HG03039 (cell line): ENCODE measurements around the gene DEXI.

Experiments used
- ATAC-seq: cut with Tn5 transposase; IDR thresholded peaks from one replicate; pipeline ENCODE4 v1.9.1; 2021; ENCODE audit warnings: mild to moderate bottlenecking, moderate library complexity; ENCODE audit not compliant: unreplicated experiment

DEXI gene

DNA sequence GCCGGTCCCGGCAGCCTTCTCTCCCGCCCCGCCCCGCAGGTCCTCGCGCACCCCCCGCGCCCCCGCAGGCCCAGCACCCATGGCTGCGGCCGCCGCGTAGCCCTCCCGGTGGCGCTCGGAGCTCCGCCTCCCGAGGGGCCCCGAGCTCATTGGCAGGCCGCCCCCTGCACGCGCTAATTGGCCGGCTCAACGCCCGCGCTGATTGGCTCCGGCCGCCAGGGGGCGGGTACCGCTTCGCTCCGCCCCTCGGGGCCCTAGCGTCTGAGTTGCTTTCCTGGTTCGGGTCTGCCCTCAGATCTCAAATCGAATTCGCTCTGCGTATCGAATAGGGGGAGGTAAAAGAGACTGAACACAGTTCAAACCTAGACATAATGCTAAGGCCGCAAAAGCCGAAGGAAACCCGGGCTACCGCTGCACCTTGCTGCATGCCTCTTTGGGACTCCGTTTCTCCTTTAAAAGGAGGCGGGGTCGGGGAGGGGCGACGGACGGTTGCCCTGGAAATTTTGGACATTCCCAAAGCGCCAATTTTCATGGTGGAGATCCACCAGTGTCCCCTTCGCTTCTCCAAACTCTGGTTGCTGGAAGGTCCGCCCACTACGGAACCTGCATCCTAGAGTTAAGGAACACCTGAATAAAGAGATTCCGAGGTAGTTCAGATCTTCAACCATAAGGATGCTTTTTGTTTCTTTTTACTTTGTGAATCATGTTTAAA, at the start of gene DEXI:
Gene DEXI (minus strand): TSS at position 117 of the 712 bp plus-strand sequence. CDS start 463 bp downstream, outside the sequence.
- peak; percentile 69 for ATAC-seq

DNA sequence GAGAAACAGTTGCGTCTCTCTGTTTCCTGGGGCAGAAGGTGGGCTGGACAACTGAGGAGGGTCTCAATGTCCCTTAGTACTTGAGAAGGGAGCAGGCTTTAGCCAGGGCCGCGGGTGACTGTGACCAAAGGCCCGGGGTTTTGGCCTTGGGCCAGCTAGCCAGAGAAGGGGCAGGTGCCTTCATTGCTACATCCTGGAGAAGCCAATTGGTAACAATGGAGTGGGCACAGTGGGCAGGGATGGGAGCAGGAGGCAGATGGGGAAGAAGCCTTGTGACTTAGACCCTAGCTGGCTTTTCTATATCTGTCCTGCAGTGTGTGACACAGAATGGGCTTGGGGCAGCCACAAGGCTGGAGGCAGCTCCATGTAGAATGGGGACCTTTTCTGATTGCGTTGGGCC, 48.1 kb upstream of the DEXI start:
- no peak for ATAC-seq

DNA sequence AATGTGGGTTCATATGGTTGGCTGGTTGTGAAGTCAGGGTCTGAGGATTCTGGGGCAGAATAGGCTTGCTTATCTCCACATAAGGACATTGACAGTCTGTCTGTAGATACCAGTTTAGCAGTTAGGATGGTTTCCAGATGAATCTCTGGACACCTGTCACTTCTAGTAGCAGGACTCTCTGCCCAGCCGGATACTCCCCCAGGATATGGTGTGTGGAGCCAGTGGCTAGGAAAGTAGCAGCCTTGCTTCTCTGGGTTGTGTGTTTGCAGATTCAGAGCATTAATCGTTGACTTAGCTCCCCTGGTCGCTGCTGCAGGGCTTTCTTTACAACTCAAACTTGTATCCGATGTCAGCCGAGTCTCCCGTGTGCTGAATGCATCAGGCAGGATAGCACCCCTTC, 47.3 kb upstream of the DEXI start:
- ATAC-seq, result no peak

DNA sequence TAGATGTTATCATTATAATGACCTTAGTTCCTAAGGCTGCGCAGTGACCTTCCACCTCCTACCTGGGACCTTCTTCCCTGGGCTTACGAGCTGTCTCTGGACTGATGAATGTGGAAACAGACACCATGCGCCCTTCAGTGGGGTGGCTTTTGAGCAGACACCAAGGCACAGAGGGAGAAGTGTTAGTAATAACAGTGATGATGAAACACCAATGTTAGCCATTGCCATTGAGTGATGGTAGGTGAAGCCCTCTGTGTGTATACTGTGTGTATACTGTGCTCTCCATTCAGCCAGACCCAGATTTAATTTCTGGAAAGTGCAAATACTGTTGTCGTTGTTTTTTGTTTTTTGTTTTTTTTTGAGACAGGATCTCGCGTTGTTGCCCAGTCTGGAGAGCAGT, 46.6 kb upstream of the DEXI start:
- ATAC-seq, result no peak

DNA sequence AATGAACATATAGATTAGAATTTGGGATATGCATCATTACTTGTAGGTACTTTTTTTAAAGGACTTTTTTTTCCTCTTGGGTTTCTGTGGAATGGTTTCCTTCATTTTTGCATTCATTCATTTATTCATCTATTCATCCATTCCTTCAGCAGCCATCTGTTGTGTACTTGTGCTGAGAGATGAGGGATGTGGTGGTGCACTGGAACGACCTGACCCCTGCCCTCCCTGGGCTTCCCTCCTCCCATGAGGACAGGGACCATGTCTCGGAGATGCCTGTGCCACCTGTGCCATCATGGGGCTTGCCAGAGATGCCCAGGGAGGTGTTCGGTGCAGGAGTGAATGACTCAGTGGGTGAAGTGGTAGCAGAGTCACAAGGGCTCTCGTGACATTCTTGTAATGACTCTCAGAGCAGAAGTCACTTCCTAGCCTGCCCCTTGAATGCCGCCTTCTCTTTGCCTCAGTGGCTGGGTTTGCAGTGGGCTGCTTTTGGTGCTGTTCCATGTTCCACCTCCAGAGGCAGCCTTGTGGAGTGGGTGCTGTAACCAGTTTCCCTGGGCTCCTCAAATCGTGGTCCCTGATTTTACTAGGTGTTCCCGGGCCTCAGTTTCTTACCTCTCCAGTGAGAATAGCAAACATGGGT, 46.0 kb upstream of the DEXI start:
- ATAC-seq, result peak; percentile 47

DNA sequence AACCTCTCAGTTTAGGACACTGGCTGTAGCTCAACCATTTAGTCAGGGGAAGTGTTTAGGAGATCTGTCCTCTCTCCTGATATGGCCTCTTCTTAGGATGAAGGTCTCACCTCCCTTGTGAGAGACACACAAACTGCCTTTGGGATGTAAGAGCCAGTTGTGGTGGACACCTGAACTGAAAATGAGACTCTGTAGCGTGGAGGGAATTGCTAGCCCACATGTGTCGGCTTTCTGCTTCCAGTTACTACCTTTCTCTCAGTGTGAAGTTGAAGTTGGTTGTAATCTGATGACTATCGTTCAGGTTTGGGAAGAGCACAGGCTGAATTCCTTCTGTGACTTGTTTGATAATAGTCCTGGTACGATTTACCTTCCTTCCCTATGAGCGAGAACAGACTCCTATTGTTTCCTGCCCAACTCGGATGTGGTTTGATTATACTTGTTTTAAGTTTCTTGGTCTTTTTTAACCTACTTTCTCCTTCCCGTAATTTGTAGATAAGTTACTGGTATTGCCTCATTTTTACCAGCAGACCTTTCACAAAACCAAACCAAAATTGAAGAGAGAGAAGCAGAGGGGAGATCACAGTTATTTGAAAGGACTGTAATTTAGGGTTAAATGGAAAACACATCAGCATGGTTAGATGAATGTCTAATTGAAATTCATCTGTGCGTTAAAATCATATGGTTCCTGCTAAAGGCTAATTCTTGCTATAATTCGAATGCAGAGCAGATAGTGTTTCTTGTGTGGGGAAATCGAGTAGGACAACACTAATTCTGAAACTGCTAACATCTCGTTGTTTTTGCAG, 45.3 kb upstream of the DEXI start:
- no peak for ATAC-seq

DNA sequence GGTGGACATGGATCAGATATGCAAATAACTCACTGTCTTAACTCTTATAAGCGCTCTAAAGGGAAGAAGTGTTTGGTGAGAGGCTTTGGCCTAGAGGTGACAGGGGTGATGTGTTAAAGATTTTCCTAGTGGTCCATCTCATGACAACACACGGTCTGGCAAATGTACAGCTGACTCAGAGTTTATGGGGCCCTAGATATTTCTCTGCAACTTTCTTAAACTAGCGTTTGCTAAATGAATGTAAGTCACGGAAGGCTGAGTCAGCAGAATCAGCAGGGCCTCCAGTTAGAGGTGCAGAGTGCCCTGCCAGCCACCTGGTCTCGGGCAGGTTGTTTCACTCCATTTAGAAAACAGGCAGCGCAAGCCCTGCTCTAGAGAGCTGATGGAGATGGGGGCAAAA, 42.2 kb upstream of the DEXI start:
- ATAC-seq, result no peak

DNA sequence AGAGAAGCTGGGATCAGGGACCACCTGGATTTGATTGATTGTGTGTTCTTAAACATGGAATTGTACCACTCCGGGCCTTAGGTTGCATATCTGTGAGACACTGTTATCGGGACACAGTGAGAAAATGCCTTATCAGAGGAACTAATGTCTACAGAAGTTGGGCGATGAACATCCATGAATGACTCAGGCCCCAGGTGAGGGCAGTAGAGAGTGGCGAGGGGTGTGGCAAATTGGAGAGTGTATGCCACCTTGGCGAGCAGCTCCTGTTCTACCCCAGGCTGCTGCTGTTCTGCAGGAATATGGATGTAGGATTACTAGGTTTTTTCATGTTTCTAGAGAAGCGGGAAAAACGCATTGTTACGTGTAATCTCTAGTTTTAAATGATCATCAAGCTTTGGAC, 40.9 kb upstream of the DEXI start:
- no peak for ATAC-seq

DNA sequence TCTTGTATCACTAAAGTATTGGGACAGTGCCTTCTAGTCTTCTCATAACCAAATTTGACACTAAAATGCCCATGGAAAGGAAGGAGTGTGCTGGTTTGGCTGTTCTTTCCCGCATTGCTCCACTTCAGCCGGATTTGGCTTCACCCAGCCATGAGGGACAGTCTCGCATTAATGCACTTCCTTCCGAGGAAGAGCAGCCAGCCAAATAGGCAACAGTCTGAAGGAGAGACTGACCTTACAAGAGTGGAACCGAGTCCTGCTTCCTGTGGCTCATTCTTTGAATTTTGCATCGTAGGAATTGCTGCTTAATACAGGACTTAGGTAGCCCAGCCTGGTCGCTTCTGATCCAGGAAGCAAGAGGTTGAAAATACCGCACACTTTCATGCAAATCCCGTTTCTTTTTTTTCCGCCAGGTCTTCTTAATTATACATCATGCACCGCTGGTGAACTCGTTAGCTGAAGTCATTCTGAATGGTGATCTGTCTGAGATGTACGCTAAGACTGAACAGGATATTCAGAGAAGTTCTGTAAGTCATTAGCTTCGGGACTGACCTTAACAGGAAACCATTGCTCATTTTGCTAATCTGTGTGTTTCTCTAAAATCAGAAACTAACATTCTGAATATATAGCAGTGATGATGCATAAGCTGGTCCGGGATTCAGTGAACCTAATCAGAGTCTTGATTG, 40.3 kb upstream of the DEXI start:
- ATAC-seq, result no peak

DNA sequence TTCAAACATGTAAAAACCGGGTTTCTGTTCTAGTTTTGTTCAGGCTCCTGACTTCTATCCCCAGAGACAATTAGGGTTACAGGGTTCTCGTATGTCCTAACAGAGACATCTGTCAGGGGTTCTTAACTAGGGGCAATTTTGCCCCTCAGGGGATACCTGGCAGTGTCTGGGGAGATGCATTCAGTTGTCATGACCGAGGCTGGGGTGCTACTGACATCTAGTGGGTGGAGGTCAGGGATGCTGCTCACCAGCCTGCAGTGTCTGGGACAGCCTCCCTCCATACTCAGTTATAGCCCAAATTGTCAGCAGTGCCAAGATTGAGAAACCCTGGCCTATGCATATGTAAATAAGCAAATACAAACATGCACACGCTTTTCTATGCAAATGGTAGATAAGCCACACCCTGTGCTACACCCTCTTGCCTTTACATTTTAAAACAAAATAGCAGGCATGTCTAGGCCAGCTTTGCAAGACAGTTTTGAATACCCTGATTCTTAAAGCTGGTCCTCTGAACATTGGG, 39.5 kb upstream of the DEXI start:
- peak; percentile 53 for ATAC-seq

DNA sequence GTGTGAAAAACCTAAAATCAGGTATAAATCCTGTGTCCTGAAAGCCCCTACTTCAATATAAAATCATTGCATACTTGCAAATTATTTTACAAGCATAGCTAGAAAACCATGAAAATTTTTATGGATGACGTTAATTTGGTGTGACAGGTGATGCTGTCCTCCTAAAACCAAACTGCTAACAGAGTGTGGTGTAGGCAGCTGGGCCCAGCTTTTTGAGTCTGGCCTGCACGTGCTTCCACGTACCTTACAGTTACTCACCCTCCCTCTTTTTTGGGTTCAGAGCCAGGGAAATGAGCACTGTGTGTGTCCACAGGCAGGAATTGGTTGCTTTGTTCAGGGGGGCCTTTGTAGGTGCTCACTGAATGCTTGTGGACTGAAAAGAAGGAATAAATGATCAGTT, 38.5 kb upstream of the DEXI start:
- ATAC-seq, result no peak

DNA sequence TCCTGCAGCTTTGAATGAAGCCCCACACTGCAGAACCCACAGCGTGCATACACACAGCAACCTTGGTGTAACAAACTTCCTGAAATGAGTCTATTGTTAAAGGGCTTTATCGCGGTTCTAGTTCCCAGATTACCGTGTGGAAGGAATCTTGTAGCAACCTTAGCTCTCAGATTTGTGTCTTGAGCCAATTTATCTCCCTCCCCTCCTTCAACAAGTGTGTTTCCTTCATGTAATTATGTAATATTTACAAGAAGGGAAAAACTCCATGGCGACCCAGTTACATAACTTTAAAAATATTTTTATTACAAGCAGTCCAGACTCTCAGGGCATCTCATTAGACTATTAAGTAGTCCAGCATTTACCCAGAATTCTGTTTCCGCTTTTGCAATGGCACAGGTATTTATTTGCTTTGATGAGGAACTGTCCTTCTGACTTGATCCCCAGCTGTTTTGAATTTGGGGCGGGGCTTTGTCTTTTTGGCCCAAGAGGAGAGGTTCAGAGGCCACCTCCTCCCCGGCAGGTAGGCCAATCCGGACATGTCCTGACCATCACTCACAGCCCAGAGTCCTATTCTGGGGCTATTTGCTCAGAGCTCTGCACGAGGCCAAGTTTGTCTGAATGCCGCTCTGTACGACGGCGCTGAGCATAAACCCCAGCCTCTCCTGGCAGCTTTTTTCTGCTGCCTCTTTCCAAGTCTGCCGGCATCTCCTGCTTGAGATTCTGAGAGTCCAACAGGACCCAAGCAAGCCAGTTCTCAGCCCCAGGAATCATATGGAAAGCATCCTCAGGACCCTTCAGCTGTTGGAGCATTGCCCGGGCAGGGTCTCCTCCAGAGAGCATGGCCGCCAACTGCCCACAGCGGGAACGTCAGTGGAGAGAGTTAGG, 37.7 kb upstream of the DEXI start:
- ATAC-seq, result no peak

DNA sequence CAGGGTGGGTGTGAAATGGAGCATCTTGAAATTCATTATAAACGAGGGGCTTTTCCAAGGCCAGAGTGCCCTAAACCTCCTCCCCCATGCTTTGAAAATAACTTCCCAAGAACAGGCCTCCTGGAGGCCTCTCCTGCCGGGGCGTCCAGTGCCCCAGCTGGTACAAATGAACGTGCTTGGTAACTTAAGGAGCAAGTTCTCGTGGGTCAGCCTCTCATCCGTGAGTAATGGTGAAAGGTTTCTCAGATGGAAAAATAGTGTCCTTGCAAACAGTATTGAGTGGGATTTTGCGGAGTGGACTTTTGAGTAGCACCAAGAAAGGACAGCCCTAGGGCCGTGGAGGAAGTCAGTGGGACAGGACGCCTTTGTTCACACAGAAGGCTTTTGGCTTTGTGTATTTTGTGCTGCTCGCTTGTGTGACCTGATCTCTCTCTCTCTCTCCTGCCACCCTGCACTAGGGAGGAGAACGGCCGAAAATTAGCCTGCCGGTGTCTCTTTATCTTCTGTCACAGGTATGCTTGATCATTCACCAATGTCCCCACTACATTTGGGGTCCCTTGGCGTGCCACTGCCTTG, 36.7 kb upstream of the DEXI start:
- no peak for ATAC-seq

DNA sequence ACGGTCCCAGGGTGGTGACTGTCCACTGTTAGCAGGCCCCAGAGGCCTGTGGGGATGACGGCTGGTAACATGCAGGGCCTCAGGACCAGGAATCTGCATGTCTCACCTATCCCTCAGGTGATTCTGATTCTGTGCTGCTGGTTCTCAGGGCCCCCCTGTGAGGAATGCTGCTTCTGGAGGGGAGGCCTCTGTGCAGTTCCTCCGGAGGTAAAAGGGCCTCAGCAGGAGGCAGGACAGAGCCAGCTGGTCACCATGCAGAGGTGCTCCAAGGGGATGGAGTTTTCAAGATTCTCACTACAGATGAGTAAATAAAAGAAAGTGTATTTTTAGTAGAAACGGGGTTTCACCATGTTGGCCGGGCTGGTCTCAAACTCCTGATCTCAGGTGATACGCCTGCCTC, 35.9 kb upstream of the DEXI start:
- ATAC-seq, result no peak

DNA sequence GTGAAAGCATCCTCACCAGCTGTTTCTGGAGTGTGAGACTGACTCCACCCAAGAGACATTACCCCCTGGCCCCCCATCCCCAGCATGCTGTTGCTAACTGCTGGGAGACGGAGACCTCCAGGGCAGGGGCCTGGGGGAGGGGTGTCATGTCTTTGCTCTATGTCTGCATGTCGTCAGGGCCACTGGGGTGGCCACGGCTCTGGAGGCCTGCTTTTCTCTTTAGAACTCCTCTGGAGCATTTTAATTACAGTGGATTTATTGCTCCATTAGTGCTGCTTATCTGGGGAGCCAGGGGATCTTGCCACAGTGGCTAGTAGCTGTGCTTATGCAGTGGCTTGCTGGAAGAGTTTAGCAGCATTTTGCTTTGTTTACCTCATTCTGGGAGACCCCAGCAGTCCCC, 34.4 kb upstream of the DEXI start:
- ATAC-seq, result no peak

DNA sequence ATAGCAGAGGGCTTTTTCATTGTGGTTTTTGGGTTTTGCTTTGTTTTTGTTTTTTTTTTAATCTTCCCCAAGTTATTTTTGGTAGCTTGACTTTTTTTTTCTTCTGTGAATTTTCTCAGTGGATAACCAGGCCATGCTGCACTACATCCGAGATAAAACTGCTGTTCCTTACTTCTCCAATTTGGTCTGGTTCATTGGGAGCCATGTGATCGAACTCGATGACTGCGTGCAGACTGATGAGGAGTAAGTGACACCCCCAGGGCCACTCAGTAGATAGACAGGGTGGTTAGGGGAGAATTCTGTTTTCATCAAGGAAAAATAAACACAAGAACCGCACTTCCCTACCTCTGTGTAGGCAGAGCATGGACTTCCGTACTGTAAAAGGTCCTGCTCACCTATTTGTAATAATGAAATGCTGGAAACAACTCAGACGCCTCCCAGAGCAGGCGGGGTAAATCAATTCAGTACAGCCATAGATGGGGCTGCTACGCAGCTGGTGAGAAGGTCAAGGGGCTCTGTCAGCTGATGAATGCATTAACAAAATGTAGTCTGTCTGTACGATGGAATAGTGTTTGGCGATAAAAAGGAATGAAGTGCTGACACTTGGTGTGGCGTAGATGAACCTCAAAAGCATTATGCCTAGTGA, 30.7 kb upstream of the DEXI start:
- ATAC-seq, result no peak

DNA sequence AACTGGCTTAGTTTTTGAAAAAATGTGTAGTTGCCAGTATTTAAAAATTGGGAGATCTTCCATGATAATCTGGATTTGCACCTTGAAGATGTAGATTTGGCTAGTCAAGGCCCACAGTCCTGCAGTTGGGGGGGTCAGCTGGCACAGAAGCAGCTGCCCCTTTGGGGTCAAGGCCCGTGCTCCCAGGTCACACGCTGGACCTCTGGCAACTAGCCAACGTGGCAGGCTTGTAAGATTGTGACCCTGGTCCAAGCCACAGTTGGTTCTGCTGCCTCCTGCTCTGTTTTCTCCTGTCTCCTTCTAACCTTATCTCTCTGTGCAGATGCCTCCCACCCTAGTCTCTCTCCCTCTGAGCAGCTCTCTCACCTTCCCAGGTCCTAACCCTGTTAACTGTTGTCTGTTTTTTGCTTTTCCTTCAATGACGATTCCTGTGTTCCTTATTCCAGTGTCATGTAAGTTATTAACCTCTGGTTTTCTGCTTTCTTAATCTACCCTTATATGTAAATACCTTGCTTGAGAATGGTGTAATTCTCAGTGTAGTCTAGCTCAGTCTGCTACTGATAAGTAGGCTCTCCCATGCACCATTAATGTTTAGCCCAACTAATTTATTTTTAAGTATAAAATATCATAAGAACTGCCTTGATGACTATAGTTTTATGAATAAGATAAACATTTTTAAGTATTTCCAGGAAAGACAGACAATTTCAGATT, 30.0 kb upstream of the DEXI start:
- no peak for ATAC-seq

DNA sequence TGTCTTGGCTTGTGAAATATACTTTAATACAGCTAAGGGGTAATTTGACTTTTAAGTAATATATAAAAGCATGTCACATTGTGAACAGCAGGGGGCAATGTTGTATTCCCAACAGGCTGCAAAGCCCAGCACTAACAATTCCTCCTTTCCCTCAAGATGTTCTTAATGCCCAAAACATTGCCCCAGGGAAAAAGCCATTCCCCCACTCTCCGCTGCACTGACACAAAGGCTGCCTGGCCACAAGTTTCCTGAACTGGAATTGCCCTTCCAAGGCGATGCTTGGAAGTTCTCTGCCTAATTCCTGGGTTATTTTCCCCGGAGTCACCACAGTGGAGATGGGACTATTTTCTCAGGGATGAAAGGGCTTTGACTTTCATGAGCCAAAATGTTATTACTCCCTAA, 29.3 kb upstream of the DEXI start:
- ATAC-seq, result no peak

DNA sequence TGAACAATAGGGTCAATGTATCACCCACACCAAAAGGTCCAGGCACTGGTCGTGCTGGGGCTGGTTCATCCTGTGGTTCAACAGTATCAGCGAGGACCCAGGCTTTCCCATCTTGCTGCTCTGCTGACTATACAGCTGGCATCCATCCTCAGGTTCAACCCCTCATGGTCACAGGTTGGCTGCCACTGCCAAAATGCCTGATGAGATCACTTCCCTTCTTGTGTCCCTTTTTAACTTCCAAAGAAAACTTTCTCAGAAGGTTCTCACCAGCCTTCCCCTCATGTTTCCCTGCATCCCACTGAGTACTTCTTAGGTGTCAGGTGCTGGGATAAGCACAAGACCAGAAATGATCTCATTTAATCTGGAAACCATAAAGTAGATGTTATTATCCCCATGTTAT, 27.8 kb upstream of the DEXI start:
- no peak for ATAC-seq
